BE2C (cell line): ENCODE data around the gene LLGL1.

Experiments
- DNase-seq: peaks from one replicate; pipeline ENCODE4 v3.0.0-alpha.2; 2020
- H3K27me3 ChIP-seq: fragments of 250-450 bp; sonication (Bioruptor Pico); 2 replicates; pipeline ENCODE4 v1.5.1; 2020; ENCODE audit warnings: mild to moderate bottlenecking
- H3K36me3 ChIP-seq: fragments of 250-450 bp; sonication (Bioruptor Pico); 2 replicates; pipeline ENCODE4 v1.5.1; 2020; ENCODE audit warnings: mild to moderate bottlenecking
- H3K4me1 ChIP-seq: fragments of 250-450 bp; sonication (Bioruptor Pico); 2 replicates; pipeline ENCODE4 v1.5.1; 2020
- H3K4me3 ChIP-seq: 2 replicates; pipeline ENCODE4 v1.5.1; 2011; ENCODE audit warnings: low read depth, low read length
- H3K9me3 ChIP-seq: fragments of 250-450 bp; sonication (Bioruptor Pico); 2 replicates; pipeline ENCODE4 v1.5.1; 2020
- TF ChIP-seq, protein P1 (sequence below): IDR thresholded peaks from 2 replicates; pipeline ENCODE4 v1.5.1; 2012; ENCODE audit warnings: mild to moderate bottlenecking, low read depth, low read length

LLGL1 gene

DNA sequence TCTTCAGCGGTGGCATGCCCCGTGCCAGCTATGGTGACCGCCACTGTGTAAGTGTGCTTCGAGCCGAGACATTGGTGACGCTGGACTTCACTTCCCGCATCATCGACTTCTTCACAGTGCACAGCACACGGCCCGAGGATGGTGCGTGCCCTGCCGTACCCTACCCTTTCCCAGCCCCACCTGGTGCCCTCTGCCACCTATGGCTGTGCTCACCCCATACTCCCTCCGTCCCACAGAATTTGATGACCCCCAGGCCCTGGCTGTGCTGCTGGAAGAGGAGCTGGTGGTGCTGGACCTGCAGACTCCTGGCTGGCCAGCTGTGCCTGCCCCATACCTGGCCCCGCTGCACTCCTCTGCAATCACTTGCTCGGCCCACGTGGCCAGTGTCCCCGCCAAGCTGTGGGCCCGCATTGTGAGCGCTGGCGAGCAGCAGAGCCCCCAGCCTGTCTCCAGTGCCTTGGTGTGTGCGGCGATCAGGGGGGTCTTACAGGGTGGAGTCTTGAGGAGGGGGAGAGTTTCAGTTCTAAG, 9.5 kb downstream of the LLGL1 start:
- Histone ChIP-seq H3K36me3 (no peaks in the 10 kb centered on the region), H3K4me3 (no peak overlapping the region), H3K4me1 (no peaks in the 10 kb centered on the region), H3K27me3 (no peaks in the 10 kb centered on the region), H3K9me3 (no peaks in the 10 kb centered on the region)
- no peak for DNase-seq
- TF ChIP-seq, protein P1, sequence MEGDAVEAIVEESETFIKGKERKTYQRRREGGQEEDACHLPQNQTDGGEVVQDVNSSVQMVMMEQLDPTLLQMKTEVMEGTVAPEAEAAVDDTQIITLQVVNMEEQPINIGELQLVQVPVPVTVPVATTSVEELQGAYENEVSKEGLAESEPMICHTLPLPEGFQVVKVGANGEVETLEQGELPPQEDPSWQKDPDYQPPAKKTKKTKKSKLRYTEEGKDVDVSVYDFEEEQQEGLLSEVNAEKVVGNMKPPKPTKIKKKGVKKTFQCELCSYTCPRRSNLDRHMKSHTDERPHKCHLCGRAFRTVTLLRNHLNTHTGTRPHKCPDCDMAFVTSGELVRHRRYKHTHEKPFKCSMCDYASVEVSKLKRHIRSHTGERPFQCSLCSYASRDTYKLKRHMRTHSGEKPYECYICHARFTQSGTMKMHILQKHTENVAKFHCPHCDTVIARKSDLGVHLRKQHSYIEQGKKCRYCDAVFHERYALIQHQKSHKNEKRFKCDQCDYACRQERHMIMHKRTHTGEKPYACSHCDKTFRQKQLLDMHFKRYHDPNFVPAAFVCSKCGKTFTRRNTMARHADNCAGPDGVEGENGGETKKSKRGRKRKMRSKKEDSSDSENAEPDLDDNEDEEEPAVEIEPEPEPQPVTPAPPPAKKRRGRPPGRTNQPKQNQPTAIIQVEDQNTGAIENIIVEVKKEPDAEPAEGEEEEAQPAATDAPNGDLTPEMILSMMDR, result no peak

DNA sequence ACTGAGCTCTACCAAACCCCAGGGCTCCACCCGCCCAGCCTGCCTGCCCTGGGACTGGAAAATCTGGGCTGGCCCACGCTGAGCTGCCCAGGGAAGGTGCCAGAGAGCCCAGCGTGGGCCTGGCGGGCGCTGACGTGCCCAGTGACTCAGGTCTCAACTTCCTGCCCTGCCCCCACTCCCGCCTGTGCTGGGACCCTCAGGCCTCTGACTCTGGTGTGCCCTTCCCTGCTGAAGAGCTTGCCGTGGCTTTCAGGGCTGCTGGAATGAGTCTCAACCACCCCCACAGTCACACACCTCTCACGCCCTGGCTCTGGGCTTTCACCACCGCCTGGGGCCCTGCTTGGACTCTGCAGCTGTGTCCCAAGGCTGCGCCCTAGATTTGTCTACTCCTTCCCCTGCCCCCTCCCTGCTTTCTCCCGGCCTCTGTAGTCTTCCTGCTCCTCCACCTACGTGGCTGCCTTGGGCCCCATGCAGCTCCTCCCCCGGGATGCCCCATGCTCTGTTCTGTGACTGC, 10.4 kb downstream of the LLGL1 start:
- Histone ChIP-seq H3K4me1 (no peaks in the 10 kb centered on the region), H3K27me3 (no peaks in the 10 kb centered on the region), H3K4me3 (no peak overlapping the region), H3K9me3 (no peaks in the 10 kb centered on the region), H3K36me3 (no peaks in the 10 kb centered on the region)
- DNase-seq, result no peak
- TF ChIP-seq, protein P1, result no peak

DNA sequence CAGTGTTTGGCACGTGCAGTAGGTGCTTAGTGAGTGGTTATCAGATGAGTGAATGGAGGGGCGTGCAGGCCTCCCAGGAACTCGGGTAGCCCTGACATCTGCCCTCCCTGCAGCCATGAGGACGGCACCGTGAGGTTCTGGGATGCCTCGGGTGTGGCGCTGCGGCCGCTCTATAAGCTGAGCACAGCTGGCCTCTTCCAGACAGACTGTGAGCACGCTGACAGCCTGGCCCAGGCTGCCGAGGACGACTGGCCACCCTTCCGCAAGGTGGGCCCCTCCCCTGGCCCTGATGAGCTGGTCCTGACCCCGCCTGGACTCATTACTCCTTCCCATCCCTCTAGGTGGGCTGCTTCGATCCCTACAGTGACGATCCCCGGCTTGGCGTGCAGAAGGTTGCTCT, 11.1 kb downstream of the LLGL1 start:
- DNase-seq, result no peak
- Histone ChIP-seq H3K4me3 (no peak overlapping the region), H3K9me3 (no peaks in the 10 kb centered on the region), H3K27me3 (no peaks in the 10 kb centered on the region), H3K36me3 (no peaks in the 10 kb centered on the region), H3K4me1 (no peaks in the 10 kb centered on the region)
- TF ChIP-seq, protein P1, result no peak

DNA sequence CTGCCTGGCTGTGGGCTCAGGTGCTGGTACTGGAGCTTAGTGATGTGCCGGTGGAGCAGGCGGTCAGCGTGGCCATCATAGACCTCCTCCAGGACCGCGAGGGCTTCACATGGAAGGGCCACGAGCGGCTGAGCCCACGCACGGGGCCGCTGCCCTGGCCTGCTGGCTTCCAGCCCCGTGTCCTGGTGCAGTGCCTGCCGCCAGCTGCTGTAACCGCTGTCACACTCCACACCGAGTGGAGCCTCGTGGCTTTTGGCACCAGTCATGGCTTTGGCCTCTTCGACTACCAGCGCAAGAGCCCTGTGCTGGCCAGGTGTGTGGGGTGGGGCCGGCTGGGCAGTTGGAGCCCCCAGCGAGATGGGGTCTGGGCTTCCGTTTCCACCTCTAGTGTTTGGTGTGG, 12.0 kb downstream of the LLGL1 start:
- no peaks in the 10 kb centered on the region for H3K27me3 ChIP-seq
- DNase-seq, result no peak
- no peaks in the 10 kb centered on the region for H3K9me3 ChIP-seq
- no peaks in the 10 kb centered on the region for H3K36me3 ChIP-seq
- TF ChIP-seq, protein P1, result no peak
- H3K4me3 ChIP-seq, result no peak overlapping the region
- H3K4me1 ChIP-seq, result no peaks in the 10 kb centered on the region

DNA sequence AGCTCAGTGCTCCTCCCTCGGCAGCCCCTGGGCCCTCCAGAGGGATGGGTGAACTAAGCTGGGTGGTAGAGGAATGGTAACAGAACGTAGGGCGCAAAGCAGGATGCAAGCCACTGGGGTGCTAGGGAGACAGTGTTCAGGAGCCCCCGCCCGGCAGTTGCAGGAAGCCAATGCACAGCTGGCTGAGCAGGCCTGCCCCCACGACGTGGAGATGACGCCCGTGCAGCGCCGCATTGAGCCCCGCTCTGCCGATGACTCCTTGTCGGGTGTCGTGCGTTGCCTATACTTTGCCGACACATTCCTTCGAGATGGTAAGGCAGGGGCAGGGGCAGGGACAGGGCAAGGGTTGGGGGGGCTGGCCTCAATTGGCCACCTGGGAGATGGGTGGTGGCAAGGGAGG, 12.9 kb downstream of the LLGL1 start:
- Histone ChIP-seq H3K27me3 (no peaks in the 10 kb centered on the region), H3K4me3 (no peak overlapping the region), H3K36me3 (no peaks in the 10 kb centered on the region), H3K4me1 (no peaks in the 10 kb centered on the region), H3K9me3 (no peaks in the 10 kb centered on the region)
- DNase-seq, result no peak
- TF ChIP-seq, protein P1, result no peak

DNA sequence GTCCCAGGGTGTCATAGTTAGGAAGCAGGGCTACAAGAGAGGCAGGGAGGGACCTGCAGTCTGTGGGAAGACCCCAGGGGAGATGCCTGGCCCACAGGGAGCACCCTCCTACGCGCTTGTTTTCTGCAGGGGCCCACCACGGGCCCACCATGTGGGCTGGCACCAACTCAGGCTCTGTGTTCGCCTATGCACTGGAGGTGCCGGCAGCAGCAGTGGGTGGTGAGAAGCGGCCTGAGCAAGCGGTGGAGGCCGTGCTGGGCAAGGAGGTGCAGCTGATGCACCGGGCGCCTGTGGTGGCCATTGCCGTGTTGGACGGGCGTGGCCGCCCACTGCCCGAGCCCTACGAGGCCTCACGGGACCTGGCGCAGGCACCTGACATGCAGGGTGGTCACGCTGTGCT, 15.0 kb downstream of the LLGL1 start:
- TF ChIP-seq, protein P1, result no peak
- Histone ChIP-seq H3K9me3 (no peaks in the 10 kb centered on the region), H3K4me3 (no peak overlapping the region), H3K36me3 (no peaks in the 10 kb centered on the region), H3K4me1 (no peaks in the 10 kb centered on the region), H3K27me3 (no peaks in the 10 kb centered on the region)
- DNase-seq, result no peak
